Stimulated activated memory B cell treated with anti-CD40 and anti-IgM and Interleukin-4, amounts not matched to agents 10 μg/mL and 1 μg/mL and 100 μg/mL, for 72 hours (primary cell): ENCODE data around the gene LRRC3C.
"Not testable (repeated sequence)": the region's sequence is repeated elsewhere in the genome, so short reads cannot be mapped to it uniquely, and the experiment has no call there.

Experiments used
- ATAC-seq: fragments of 150-1000 bp; cut with Tn5 transposase; 2 replicates; pipeline ENCODE4 v1.10.0; 2021
- H3K27ac Mint-ChIP-seq: one replicate; pipeline ENCODE4 v1.8.0; 2022; ENCODE audit warnings: mild to moderate bottlenecking, mixed read lengths
- H3K27me3 Mint-ChIP-seq: one replicate; pipeline ENCODE4 v1.8.0; 2022; ENCODE audit warnings: mixed read lengths
- H3K36me3 Mint-ChIP-seq: one replicate; pipeline ENCODE4 v1.8.0; 2022; ENCODE audit warnings: mixed read lengths
- H3K4me1 Mint-ChIP-seq: one replicate; pipeline ENCODE4 v1.8.0; 2022; ENCODE audit warnings: mixed read lengths
- H3K4me3 Mint-ChIP-seq: one replicate; pipeline ENCODE4 v1.8.0; 2022; ENCODE audit warnings: mild to moderate bottlenecking, moderate library complexity, mixed read lengths
- H3K9me3 Mint-ChIP-seq: one replicate; pipeline ENCODE4 v1.8.0; 2022; ENCODE audit warnings: mixed read lengths

LRRC3C gene

DNA sequence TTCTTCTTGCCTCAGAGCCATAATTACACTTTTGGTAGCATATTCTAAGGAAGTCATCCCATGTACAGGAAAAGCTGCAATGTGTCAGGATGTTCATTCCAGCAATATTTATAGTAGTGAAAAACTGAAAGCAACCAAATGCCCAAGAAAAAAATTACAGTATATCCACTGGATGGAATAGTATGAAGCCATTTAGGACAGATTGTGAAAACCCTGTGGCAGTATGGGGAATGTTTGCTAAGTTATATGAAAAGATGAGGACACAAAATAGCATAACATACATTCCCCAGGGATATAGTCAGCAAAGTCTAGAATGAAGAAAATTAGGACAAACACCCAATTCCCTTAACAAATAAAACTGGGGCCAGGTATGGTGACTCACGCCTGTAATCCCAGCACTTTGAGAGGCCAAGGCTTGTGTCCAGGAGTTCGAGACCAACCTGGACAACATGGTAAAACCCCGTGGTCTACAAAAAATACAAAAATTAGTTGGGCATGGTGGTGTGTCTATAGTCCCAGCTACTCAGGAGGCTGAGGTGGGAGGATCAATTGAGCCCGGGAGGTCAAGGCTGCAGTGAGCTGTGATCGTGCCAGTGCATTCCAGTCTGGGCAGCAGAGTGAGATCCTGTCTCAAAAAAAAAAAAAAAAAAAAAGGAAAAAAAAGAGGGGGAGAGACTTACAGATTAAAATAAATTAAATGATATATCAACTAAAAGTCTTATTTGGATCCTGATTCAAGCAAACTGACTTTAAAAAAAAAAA, 2.3 kb downstream of the LRRC3C start:
- Mint-ChIP-seq H3K9me3 (no peaks in the 10 kb centered on the region), H3K27ac (no peak overlapping the region), H3K4me1 (peaks cover 54% of the 10 kb centered on the region), H3K27me3 (no peaks in the 10 kb centered on the region), H3K4me3 (no peak overlapping the region), H3K36me3 (no peaks in the 10 kb centered on the region)
- no peak for ATAC-seq

DNA sequence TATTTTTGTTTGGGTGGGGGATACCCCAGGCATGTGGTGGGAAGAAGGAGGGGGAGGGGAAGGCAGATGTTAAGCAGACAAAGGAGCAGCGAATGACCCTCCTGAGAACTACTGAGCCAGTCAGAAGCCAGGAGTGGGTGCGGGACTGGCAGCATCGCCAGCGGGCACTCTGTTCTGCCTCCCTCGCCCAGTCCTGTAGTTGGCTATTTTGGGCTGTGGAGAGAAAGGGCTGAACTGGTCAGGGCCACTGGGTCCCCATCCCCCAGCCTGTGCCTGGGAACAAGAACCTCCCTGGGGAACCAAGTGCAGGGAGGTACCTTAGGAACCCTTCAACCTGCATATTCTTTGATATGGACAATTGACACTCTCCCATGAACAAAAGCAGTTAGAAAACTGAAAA, 6.4 kb downstream of the LRRC3C start:
- Mint-ChIP-seq H3K36me3 (no peaks in the 10 kb centered on the region), H3K27me3 (no peaks in the 10 kb centered on the region), H3K9me3 (no peaks in the 10 kb centered on the region), H3K4me1 (peaks cover 30% of the 10 kb centered on the region), H3K27ac (no peak overlapping the region), H3K4me3 (no peak overlapping the region)
- ATAC-seq: no peak

DNA sequence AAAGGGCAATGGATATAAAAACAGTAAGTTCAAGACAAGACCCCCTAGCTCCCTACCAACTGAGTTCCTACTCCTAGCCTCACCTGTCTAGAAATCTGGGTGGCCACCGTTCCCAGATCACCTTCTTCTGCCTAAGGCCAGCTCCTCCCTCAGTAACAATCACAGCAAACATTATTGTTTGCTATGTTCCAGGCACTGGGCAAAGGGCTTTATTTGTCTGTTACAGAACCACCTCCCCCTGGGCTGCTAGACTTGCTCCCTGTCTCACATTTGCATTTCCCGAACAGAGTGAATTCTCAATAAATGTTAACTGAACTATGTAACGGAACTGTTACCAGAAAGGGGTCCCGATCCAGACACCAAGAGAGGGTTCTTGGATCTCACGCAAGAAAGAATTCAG, 6.8 kb downstream of the LRRC3C start:
- Mint-ChIP-seq H3K36me3 (no peaks in the 10 kb centered on the region), H3K4me3 (no peak overlapping the region), H3K9me3 (no peaks in the 10 kb centered on the region), H3K27me3 (no peaks in the 10 kb centered on the region), H3K4me1 (peaks cover 30% of the 10 kb centered on the region), H3K27ac (no peak overlapping the region)
- ATAC-seq: no peak

DNA sequence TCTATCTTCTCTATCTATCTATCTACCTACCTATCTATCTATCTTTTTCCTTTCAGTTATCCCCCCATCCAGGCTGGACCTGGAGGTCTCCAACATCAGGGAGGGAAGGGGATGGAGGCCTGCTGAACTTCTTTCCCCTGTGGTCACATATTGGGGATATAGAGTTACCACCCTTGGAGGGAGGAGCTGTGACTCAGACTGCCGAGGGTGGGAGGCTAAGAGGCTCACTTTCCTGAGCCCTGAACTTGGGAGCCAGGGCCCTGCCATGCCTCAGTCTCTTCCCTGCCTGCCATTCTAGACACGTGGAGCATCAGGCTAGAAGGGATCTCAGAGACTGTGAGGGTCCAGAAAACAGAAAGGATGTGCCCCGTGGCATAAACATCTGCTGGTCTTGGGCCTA, 8.4 kb downstream of the LRRC3C start:
- Mint-ChIP-seq H3K36me3 (no peaks in the 10 kb centered on the region), H3K4me1 (peaks cover 36% of the 10 kb centered on the region), H3K4me3 (no peak overlapping the region), H3K27me3 (no peaks in the 10 kb centered on the region), H3K27ac (no peak overlapping the region), H3K9me3 (no peaks in the 10 kb centered on the region)
- no peak for ATAC-seq

DNA sequence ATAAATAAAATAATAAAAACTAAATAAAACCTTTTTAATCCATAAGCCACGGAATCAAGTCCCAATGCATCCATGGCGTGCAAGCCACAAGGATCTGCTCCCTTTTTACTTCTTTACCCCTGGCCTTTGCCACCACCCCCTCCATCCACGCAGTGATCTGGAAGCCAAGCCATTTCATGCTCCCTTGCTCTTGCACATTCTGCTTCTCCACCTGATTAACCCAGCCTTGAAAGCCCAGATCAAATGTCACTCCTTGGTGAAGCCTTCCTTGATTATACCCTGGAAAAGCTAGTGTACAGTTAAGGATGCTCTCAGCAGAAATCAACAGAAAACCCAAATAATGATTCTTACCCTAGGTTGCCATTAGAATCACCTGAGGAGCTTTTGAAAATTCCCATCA, 9.9 kb downstream of the LRRC3C start:
- H3K36me3 Mint-ChIP-seq: no peaks in the 10 kb centered on the region
- no peak overlapping the region for H3K4me3 Mint-ChIP-seq
- no peak for ATAC-seq
- peaks cover 41% of the 10 kb centered on the region for H3K4me1 Mint-ChIP-seq
- no peaks in the 10 kb centered on the region for H3K9me3 Mint-ChIP-seq
- H3K27me3 Mint-ChIP-seq: no peaks in the 10 kb centered on the region
- H3K27ac Mint-ChIP-seq: peak overlapping the region; percentile 40

DNA sequence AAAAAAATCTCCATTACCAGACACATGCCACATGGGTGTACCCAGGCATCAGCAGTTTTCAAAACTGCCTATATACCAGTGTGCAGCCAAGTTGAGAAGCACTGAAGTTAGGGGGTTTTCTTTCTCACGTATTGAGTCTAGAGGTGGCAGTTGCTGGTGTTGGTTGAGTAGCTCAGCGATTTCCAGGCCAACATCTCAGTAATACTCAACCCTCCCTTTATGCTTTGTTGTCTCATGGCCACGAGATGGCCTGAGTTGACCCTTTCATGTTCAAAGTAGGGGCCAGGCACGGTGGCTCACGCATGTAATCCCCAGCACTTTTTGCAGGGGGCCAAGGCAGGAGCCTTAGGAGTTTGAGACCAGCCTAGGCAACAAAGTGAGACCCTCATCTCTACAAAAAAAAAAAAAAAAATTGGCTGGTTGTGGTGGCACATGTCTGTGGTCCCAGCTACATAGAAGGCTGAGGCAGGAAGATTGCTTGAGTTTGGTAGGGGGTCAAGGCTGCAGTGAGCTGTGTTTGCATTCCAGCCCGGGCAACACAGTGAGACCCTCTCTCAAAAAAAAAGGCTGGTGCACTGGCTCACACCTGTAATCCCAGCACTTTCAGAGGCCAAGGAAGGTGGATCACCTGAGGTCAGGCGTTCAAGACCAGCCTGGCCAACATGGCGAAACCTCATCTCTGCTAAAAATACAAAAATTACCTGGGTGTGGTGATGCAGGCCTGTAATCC, 10.8 kb downstream of the LRRC3C start:
- Mint-ChIP-seq H3K4me1 (peaks cover 47% of the 10 kb centered on the region), H3K36me3 (no peaks in the 10 kb centered on the region), H3K9me3 (no peaks in the 10 kb centered on the region), H3K27me3 (no peaks in the 10 kb centered on the region), H3K27ac (peak overlapping the region; percentile 40), H3K4me3 (no peak overlapping the region)
- ATAC-seq: peak; percentile 77

DNA sequence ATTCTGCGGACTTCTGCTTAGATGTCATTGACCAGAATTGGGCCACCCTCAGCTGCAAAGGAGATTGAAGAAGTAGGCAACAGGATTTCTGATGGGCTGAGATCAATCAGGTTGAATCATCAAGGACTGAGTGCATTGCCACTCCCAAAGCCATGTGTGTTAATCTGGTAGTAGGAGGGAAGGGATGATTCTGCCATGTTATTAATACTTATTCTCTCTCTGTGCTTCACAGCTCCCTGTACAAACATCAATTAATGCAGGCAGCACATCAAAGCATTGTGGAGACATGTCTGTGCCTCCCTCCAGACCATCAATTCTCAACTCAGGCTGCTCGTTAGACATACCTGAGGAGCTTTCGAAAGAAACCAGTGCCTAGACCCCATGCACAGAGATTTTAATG, 11.6 kb downstream of the LRRC3C start:
- Mint-ChIP-seq H3K4me1 (peaks cover 52% of the 10 kb centered on the region), H3K4me3 (no peak overlapping the region), H3K9me3 (no peaks in the 10 kb centered on the region), H3K27ac (peak overlapping the region; percentile 79), H3K36me3 (no peaks in the 10 kb centered on the region), H3K27me3 (no peaks in the 10 kb centered on the region)
- no peak for ATAC-seq

DNA sequence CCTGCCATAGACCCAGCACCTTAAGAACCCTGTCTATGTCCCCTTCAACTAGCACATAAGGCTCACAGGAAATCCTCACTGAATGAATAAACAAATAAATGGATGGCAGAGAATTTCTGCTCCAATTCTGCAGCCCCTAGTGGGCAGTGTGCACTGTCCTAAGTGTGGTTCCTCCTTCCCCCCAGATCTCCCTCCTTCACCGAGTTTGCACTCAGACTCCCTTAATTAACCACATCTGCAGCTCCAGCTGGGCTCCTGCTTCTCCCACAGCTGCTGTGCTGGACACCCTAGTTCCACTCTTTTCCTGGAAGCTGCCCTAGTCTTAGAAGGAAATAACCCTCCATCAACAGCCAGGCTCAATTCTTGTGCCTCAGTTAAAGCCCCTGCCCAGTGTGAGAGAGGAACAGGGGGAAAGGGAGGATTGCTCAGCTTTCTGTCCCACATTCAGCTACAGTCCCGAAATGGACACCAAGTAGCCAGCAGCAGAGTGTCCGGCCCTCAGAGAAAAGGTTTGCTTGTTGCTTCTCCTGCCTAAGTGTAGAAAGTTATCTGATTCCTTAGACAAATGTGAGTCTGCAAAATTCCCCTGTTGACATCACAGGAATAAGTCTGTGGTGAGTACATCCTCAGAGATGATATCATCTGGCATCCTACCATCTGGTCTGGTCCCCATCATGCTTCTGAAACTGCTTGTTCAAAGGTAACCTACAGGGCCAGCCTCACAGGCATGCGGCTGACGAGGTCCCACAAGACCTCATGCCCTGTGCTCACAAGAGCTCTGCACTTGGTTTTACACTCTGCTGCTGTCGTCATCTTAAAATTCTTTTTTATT, 12.3 kb downstream of the LRRC3C start:
- peak overlapping the region; percentile 79 for H3K27ac Mint-ChIP-seq

DNA sequence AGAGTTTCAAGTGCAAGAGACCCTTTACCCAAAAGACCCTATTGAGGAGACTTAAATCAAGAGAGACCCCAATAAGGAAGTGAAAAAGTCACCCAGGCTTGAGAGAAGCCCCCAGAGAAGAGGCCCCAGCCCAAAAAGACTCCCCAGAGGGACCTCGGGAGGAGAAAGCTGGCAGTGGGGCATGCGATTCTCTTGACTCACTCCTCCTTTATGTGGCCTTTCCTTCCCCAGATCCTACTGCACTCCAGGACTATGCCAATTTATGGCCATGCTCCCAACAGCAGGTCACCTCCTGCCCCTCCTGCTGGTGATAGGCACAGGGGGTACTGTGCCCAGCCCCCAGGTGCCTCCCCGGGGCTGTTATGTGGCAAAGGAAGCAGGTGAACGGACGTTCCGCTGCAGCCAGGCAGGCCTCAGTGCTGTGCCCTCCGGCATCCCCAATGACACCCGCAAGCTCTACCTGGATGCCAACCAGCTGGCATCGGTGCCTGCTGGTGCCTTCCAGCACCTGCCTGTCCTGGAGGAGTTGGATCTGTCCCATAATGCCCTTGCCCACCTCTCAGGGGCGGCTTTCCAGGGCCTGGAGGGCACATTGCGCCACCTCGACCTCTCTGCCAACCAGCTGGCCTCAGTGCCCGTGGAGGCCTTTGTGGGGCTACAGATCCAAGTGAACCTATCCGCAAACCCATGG, 16.3 kb downstream of the LRRC3C start:
- H3K36me3 Mint-ChIP-seq: no peaks in the 10 kb centered on the region
- H3K9me3 Mint-ChIP-seq: no peaks in the 10 kb centered on the region
- H3K4me1 Mint-ChIP-seq: peaks cover 54% of the 10 kb centered on the region
- no peaks in the 10 kb centered on the region for H3K27me3 Mint-ChIP-seq
- ATAC-seq: no peak
- no peak overlapping the region for H3K4me3 Mint-ChIP-seq
- no peak overlapping the region for H3K27ac Mint-ChIP-seq

More for the DNA sequence above, 12.3 kb downstream of the LRRC3C start:
- H3K36me3 Mint-ChIP-seq: no peaks in the 10 kb centered on the region
- peak; percentile 86 for ATAC-seq
- peaks cover 53% of the 10 kb centered on the region for H3K4me1 Mint-ChIP-seq
- H3K27me3 Mint-ChIP-seq: no peaks in the 10 kb centered on the region
- no peaks in the 10 kb centered on the region for H3K9me3 Mint-ChIP-seq
- H3K4me3 Mint-ChIP-seq: no peak overlapping the region

DNA sequence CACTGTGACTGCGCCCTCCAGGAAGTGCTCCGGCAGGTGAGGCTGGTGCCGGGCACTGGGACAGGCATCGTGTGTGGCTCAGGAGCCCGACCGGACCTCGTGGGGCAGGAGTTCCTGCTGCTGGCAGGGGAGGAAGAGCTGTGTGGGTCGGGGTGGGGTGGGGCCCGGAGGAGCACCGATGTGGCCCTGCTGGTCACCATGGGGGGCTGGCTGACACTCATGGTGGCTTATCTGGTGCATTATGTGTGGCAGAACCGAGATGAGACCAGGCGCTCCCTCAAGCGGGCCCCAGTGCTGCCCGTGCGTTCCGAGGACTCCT, 16.8 kb downstream of the LRRC3C start:
- ATAC-seq: no peak
- Mint-ChIP-seq H3K4me3 (no peak overlapping the region), H3K27me3 (no peaks in the 10 kb centered on the region), H3K36me3 (no peaks in the 10 kb centered on the region), H3K9me3 (no peaks in the 10 kb centered on the region), H3K27ac (no peak overlapping the region), H3K4me1 (peaks cover 54% of the 10 kb centered on the region)

DNA sequence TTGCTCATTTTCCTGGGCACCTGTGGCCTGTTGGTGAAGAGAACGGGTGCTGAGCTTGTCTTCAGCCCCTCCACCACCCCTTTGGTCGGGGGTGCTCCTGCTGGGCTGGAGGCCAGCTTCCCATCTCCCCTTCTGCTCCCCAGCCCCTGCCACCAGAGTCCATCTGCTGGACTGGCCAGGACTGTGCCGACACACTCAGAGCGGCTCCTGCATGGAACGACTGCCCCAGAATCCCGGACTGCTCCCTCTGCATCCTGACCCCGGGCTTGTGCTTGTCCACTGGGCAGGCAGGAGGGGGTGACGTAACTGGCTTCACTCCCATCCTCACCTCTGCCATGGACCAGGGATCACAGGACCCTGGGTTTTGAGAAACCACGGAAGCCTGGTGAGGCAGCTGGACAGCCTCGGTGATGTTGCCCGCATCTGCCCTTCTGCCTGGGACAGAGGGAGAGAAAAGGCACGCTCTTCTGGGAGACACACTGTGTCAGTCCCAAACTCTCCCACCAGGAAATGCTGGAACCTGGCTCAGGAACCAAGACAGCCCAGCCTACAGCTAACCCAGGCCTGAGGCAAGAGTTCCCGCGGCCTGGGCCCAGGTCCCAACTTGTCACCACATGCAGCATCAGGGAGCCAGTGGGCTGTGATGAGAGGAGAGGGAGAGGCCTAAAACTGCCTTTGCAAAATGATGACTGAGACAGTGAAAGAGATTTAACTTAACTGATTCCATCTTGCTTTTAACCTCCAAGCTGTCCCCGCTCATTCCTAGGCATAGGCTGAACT, 19.2 kb downstream of the LRRC3C start:
- Mint-ChIP-seq H3K4me3 (no peak overlapping the region), H3K36me3 (no peaks in the 10 kb centered on the region), H3K27me3 (no peaks in the 10 kb centered on the region), H3K27ac (peak overlapping the region; percentile 79), H3K4me1 (peaks cover 55% of the 10 kb centered on the region), H3K9me3 (no peaks in the 10 kb centered on the region)
- no peak for ATAC-seq

DNA sequence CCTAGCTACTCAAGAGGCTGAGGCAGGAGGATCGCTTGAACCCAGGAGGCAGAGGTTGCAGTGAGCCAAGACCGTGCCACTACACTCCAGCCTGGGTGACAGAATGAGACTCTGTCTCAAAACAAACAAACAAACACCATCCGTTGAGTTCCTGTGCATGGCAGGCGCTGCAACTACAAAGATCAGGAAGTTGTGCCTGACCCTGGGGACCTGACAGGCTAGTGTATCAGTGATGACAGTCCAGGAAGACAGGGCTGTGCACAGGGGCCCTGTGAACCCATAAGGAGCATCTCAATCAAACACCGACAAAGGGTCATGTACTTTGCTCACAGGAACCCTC, 20.9 kb downstream of the LRRC3C start:
- ATAC-seq, H3K27me3 Mint-ChIP-seq, H3K9me3 Mint-ChIP-seq, H3K4me3 Mint-ChIP-seq, H3K36me3 Mint-ChIP-seq: not testable (repeated sequence)
- peaks cover 56% of the 10 kb centered on the region for H3K4me1 Mint-ChIP-seq
- H3K27ac Mint-ChIP-seq: peak overlapping the region; percentile 79

DNA sequence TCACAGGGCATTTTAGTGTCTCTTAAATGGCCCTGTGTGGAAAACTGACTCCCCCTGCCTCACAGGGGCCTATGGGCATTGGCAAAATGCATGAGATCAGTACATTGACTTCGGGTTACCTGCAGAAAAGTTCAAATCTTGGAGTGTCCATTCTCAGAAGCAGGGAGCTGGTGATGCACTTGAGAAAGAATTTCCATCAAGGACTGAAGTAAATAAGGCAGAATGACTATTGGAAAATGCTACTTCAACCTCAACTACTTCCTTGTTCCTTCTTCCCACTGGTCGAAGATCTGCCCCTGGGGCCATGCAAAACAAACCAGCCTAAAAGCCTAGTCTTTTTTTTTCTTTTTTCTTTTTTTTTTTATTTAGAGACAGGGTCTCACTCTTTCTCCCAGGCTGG, 21.5 kb downstream of the LRRC3C start:
- Mint-ChIP-seq H3K36me3 (no peaks in the 10 kb centered on the region), H3K27me3 (no peaks in the 10 kb centered on the region), H3K27ac (peak overlapping the region; percentile 79), H3K9me3 (no peaks in the 10 kb centered on the region), H3K4me3 (no peak overlapping the region), H3K4me1 (peaks cover 55% of the 10 kb centered on the region)
- no peak for ATAC-seq

DNA sequence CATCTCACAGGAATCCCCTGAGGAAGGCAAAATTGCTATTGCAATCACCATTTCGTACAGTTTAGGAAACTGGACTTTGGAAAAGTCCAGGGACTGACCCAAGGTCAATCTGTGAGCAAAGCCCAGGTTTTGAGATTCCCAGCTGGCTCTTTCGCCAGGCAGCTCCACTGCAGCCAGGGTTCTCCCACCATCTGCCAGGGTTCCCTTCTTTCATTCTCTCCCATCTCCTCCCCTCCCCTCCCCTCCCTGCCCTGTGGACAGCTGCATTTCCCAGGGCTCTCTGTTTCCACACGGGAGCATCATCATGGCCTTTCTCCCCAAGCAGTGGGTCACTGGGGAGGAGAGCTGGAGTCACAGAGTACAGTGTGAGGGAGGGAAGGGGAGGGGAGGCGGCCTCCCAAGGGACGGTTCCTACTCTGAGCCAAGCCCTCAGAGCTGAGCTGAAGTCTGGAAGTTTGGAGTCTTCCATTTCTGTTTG, 23.4 kb downstream of the LRRC3C start:
- H3K36me3 Mint-ChIP-seq: no peaks in the 10 kb centered on the region
- H3K4me3 Mint-ChIP-seq: no peak overlapping the region
- H3K9me3 Mint-ChIP-seq: no peaks in the 10 kb centered on the region
- no peaks in the 10 kb centered on the region for H3K27me3 Mint-ChIP-seq
- peaks cover 60% of the 10 kb centered on the region for H3K4me1 Mint-ChIP-seq
- no peak overlapping the region for H3K27ac Mint-ChIP-seq
- no peak for ATAC-seq
